GDM1 (cell line): Measurements from ENCODE around the gene LANCL1.
"Not testable (repeated sequence)": the region's sequence is repeated elsewhere in the genome, so short reads cannot be mapped to it uniquely, and the experiment has no call there.

ENCODE experiments used
- DNase-seq: peaks from one replicate; lab custom pipeline; 2025; lab: John Stamatoyannopoulos, UW

LANCL1 gene

DNA sequence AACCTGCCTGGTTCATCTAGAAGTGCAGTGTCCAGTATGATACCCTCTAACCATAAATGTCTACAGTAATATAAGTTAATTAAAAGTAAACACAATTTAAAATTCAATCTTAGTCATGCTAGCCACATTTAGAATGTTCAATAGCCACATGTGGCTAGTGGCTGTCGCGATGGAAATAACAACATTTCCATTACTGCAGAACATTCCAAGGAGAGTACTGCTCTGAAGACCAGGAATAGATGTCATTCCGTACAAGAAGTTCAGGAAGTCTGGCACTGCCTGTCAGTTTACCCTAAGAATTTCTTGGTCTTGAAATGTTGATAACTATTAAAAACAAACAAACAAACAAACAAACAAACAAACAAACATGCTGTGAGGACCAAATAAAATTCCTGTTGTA is 17.2 kb downstream of the LANCL1 start:
- DNase-seq, result no peak

DNA sequence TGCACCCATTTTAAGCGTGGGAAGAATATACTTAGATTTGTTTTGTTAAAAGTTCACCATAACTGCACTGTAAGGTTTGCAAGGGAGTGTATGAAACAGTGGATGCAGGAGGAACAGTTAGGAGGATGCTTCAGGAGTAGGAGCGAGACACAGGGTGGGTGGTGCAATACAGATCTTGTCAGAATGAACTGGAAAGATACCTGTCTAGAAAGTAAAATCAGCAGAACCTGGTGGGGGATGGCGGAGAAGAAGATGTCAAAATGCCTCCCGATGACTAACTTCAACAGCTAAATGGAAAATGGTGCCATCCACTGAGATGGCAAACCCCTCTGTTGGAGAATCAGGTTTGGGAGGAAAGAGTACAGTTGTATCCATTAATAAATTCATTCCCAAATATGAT is 18.2 kb downstream of the LANCL1 start:
- no peak for DNase-seq

DNA sequence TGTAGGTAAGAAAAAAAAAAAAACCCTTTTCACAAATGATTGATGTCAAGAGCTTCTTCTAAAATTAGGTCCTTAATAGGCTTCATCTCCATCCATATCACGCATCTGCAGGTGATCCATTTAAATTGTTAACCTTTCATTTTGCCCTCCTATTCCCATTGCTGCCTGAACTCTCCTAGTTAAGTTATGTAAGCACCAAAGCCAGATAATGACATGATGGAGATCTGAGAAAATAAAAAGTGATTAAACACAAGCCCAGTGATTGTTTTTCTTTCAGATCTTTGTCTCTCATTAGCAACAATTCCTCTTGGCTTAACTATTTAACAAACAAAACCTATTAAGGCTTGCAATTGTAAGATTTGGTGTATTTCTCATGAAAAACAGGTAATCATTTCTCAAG is 20.0 kb downstream of the LANCL1 start:
- DNase-seq, result no peak

DNA sequence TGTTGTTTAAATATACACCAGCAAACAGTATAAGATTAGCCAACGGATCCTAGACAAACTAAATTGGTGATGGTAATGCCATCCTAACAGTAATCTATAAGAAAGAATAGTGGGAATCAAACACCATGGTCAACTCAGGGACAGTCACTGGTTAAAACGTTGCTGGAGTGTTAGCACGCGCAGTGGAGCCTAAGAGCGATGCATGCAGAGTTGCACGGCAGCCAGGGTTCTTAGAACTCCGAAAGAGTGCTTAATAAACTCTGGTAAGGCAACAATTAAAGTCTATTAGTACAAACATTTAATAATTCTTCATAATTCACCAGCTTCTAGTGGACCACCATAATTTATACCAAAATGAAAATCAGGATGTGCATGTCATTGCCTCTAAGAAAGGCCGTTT is 22.2 kb downstream of the LANCL1 start:
- DNase-seq, result no peak

DNA sequence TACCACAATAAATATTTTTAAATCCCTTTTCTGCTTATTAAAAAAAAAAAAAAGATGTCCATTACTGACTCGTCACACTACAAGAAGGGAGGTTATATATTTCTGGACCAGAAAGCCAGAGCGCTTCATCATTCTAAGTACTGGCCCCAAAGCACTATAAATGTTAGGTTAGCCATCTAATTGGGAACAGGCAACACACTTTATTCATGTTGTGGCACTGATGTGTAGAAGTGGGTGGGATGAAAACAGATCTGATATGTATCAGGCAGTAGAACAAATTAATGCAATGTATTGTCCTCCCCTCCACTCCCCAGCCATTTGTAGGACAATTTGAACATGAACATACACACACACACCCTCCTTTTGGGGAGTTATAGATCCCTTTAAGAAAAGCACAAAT is 24.4 kb downstream of the LANCL1 start:
- DNase-seq, result no peak

DNA sequence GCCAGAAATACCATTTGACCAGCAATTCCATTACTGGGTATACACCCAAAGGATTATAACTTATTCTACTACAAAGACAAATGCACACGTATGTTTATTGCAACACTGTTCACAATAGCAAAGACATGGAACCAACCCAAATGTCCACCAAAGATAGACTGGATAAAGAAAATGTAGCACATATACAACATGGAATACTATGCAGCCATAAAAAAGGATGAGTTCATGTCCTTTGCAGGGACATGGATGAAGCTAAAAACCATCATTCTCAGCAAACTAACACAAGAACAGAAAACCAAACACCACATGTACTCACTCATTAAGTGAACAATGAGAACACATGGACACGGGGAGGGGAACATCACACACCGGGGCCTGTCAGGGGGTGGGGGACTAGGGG is 25.6 kb downstream of the LANCL1 start:
- DNase-seq, result not testable (repeated sequence)

DNA sequence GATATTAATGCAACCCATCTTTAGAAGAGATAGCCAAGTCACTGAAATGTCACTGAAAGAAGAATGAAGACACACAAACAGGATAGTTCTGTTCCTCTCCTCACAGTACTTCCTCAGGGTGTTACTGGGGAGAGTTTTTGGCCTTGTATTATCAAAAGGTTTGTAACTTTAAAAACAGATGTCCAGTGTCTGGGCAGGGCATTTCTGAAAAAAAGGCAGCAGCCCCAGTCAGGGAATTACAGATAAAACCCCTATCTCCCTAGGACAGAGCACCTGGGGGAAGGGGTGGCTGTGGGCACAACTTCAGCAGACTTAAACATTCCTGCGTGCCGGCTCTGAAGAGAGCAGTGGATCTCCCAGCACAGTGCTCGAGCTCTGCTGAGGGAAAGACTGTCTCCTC is 30.8 kb downstream of the LANCL1 start:
- no peak for DNase-seq

DNA sequence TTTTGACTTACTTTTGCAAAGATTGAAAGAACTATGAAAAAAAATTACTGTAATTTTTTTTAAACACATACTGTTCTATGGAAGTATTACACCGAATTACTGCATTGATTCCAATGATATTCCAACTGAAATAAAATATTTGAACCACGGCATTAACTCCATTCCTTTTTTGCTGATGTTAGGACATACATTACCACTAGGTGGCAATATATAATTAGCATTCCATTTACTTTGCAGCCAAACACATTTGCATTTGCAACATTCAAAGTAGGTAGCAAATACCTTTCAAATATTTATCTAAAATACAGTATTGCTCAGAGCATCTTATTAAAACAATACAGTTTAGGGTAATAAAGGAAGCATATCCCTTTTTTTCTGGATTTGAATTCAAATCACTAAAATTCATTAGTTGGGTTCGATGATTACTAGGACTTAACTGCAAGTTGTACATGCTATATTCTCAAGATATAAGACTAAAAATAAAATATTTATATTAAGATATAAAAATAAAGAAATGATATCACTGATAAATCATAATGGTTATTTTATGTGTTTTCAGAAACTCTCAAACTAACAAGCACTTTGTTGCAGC is 31.3 kb downstream of the LANCL1 start:
- no peak for DNase-seq

DNA sequence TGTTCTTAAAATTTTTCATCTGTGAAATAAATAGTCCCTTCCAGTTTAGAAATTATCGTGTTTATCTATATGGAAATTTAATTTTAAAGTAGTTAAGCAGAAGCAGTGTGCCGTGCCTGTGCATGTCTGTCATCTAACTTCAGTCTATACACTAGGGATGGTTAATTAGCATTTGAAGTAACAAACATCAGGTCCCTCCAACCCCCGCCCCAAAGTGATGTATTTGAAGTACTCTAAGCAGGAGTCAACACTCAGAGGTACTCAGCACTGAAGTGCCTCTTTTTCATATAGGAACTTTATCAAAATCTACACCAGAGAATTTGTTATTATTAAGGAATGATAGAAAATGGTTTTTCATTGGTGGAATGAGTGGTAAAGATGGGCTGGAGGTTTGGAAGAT is 33.0 kb downstream of the LANCL1 start:
- no peak for DNase-seq

DNA sequence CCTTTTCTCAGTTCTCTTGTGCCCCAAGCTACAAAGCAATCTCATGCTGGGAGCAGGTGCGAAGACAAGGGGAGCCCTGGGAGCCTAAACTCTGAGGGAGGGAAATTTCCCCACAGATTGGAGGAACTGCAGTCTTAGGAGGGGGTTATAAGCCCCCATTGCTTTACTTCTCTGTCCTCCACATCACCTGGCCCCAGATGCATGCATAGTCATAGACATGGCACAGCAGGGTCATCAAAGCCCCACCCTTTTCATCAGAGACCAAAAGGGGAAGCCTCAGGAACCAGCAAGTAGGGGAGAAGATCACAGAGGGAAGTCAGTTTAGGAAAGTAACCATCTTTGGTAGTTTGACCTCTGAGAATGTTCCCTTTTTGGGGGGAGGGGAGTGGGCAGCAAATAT is 33.7 kb downstream of the LANCL1 start:
- DNase-seq, result peak; percentile 11

DNA sequence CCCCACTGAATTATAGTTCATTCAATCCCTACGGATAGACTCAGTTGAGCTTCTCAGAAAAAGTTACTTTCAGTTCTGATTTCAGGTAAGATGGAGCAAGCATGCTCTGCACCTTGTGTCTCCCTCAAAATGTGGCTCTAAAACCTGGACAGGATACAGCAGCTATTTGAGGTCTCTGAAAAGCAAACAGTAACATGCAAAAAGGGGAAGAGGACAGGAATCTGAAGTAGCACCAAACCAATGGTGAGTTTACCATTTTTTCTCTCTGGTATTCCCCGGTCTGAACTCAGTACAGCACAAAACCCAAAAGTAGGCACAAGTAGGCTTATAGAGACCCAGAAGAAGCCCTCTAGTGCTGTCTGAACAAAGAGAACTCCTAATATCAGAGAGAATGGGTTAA is 34.1 kb downstream of the LANCL1 start:
- DNase-seq, result peak; percentile 6

DNA sequence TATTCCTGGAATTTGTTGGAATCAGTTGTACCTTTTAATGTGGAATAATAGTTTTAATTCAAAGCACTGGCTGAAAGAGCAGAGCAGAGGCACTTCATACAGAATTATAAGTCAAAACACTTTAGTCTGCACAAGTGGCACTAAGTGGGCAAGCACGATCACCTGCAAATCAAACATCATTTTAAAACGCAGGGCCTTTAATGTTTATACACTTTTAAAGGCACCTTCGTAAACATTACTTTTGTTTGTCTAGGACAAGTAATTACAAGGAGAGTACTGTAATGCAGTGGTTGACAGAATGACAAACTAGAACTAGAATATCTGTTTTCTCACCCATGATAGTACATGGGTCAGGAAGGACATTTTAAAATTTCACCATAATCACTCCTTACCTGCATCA is 36.4 kb downstream of the LANCL1 start:
- no peak for DNase-seq

DNA sequence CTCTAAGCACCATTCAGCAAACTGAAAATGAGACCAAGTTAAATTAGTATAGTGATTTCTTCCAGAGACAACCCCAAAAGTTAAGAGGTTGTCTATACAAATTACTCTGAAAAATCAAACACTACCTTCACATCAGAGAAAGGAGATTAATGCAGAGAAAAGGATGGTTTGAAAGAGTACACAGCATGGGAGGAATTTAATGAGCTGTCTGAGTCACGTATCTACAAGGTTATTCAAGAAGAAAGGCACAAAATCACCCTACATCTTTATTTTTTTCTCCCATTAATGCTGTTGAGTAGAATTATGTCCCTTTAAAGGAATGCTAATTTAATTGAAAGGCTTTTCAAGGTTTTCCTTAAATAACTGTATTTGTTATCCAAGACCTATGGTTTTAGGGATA is 41.1 kb downstream of the LANCL1 start:
- DNase-seq, result no peak

DNA sequence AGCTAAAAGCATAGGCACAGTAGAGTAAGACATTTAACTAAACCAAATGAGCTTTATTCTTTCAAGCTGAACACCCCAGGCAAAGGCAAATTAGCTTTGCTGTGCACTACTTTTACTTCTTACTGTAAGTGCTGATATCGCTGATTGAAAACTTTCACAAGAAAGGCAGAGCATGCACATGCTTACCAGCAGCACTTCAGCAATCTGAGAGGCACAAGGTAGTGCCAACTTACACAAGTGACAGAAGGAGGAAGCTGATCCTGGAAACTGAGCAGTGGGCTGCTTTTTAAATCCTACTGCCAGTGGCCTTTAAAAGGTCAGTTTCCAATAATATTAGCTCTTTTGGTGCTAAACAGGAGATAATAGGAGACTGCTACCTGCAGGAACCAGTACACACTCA is 43.9 kb downstream of the LANCL1 start:
- no peak for DNase-seq

DNA sequence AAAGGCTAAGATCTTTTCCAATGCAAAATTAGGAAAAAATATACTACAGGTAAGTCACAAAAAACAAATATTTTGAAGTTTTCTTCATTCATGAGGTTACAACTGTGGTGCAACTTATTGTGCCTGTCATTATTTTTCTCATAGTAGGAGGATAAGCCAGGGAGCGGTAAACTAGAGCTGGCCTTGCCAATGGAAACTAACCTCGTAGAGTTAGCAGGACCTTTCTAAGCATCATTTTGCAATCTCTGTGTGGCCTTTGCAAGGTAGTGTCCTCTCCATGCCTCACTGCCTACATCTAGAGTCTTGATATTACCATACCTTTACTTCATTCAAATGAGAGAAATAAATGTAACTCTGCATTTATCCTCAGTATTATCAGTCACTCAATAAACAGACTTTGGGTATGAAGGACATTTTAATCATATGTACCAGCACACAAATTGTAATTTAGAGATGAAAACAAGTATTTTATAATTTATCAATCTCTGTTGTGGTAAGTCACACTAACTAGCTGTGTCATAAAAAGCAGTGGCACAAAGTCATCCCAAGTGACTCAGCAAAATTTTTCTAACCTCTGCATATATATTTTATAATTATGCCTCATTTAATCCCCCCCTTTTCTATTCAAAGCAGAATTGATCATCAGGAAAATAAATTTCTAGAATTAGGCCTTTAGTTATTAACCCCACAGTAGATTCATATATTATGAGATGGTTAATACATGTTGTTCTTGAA is 47.0 kb downstream of the LANCL1 start:
- no peak for DNase-seq

DNA sequence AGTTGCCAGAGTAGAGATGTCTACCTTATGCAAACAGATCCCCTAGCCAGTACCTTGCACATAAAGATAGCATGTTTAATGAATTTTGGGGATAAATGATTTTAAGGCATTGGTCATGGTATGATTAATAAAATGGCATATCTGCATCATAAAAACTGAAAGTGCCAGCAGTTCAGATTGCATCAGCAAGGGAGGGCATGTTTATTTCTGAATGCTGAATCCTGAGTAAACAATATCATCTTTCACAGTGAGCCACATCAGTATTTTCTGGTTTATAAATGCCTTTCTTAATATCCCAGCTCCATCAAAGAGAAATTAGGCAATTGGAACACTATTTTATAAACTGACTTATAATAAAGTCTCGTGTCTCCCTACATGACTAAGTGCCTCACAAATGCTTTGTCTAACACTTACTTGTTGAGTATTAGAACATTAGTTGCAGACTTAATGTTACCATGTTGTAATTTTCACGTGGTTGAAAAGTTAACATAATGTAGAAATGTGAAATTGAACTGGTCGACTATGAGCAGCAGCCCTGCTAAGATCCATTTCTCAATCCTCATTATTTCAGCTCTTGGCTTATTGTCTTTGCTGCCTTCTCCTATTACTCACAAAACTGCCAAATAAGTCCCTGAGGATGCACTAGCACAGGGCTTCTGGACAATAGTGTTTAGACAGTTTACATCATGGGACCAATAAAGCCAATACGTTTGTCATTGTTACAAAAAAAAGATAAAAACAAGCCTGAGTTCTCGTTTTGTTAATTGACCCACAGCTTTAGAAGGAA is 48.0 kb downstream of the LANCL1 start:
- DNase-seq, result no peak

DNA sequence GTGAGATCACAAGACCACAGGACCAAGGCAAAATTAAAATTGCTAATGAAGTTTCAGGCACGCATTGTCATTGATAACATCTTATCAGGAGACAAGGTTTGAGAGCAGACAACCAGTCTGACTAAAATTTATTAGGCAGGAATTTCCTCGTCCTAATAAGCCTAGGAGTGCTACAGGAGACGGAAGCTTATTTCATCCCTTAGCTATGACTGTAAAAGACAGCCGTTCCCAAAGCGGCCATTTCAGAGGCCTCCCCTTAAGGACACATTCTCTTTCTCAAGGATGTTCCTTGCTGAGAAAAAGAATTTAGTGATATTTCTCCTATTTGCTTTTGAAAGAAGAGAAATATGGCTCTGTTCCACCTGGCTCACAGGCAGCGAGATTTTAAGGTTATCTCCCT is 49.2 kb downstream of the LANCL1 start:
- DNase-seq, result not testable (repeated sequence)

DNA sequence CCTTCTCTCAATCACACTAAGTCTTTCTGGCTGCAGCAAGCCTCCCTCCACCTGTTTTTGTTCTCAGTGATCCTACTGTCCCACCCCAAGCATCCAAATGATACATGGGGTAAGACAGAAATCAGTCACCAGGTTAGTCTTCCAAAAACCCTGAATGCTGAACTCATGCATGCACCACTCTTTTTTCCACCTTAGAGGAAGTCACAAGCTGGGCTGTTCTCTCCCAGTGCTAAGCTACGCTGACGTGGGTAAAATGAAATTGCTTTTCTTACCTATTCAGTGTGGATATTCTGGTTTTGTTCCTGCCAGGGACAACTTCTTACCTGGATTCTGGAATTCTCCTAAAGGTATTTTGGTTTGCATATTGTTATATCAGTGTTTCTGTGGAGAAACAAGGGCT is 54.2 kb downstream of the LANCL1 start:
- DNase-seq, result no peak

DNA sequence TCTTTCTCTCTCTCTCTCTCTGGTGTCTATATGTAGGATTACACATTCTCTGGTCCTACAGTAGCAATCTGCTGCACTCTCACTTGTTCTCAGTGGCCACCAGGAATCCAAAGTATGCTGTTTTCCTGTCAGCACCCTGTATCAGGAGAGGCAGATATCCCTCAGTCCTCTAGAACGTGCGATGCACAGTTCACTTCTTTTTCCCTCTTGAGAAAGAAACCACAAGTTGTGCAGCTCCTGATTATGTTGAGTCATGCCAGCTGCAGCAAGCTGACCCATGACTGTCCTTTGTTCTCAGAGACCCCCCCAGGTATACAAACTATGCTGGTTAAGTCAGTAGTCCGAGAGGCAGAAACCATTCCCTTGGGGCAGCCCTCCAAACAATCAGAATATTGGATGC is 54.6 kb downstream of the LANCL1 start:
- no peak for DNase-seq

DNA sequence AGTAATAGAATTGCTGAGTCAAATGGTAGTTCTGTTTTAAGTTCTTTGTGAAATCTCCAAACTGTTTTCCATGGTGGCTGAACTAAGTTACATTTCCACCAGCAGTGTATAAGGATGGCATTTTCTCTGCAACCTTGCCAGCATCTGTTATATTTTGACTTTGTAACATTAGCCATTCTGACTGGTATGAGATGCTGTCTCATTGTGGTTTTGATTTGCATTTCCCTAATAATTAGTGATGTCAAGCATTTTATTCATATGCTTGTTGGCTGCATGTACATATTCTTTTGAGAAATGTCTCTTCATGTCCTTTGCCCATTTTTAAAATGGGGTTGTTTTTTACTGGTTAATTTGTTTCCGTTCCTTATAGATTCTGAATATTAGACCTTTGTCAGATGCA is 63.9 kb downstream of the LANCL1 start:
- DNase-seq, result no peak

DNA sequence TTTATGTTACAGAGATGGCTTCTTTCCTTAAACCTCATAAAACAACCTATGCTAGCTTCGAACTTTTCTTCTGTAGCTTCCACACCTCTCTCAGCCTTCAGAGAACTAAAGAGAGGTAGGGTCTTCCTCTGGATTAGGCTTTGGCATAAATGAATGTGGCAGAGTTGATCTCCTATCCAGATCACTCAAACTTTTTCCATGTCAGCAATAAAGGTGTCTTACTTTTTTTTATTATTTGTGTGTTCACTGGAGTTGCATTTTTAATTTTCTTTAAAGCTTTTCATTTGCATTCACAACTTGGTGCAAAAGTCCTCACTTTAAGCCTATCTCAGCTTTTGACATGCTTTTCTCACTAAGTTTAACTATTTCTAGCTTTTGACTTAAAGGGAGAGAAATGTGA is 66.0 kb downstream of the LANCL1 start:
- no peak for DNase-seq

DNA sequence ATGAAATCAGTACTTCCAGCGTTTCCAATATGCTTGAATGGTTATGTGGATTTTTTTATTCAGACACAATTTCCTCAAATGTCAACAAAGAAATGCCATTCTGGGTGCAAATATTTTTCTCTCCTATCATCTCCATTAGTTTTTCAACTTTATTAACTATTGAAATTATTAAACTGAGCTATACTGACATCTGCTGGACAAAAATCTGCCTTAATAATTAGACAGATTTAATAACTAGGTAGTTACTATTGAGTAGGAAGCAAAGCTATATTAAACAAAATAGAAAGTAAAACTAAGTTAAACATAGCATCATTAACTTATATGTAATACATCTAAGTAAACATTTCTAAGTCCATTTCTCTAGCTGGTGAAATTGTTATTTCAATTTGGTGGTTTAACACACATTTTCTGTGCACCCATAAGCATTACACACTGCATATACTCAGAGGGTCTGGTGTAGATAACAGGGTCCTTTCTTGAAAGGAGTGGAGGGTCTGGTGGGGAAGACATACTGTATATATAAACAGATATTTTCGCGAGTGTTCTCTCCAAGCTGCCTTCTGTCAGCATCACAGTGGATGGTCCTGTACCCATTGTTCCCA is 77.0 kb downstream of the LANCL1 start:
- DNase-seq, result no peak

DNA sequence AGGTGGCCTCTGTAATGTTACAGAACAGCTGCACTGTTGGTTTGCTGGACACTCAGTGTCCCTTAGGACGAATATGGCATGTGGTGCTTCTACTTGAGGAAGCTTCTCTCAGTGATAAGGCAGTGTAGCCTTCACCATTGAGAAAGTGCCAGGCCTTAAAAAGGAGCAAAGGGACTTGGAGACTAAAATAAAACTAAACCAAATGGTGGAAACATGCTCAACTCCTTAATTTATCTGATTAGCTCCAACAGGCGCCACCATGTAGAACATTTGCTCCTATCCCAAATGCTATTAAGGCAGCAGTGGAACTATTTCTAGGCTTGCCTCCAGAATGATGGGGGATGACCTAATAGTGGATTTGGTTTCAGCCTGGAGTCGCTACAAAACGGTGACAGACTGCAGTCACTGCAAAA is 84.1 kb downstream of the LANCL1 start:
- DNase-seq, result no peak
